Measurements from ENCODE around the gene ACP7. TPM values are rescaled to one million over a fixed set of nuclear protein-coding genes. Genes with fewer than 3 reads are reported as not detected.
A peak's percentile ranks its signal among the peaks of the same experiment; 100 is the strongest.

Gene ACP7
- polyA plus RNA-seq, 2 of the 4 experiments (the other 2 are of a cell fraction) = 0.06 to 0.25 TPM

DNA sequence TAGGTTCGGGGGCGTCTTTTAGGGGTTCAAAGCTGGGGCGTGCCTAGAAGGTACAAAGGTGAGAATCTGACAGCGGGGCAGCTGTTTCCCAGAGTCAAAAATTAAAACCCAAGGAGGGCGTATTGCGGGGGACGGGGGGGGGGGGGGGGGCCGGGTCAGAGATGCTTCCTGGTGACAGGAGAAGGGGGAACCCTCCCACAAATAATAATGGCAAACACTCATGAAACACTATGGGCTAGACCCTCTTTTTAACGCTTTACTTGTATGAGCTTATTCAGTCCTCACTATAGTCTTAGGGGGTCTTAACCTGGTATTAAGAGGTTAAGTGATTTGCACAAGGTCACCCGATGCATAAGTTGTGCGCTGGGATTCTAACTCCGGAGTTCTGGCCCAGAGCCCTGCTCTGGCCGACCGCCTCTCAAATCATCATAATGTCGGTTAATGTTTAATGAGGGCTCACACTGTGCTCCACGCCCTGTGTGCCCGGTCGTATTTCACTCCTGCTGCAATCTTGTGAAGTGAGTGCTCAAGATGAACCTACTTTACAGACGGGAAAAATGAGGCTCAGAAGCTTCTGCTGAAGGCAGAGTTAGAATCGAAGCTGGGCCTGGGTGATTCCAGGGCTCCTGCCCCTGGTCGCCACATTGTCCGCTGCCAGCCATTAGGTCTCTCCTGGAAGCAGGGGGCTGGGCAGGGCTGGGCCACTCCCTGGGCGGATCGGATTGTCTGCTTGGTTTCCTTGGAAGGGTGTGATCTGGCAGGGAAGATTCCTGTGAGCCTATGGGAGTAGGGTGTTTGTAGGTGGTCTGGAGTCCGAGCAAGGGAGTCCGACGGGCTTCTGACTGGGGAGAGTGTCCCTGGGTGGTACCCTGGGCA lies 42.4 kb downstream of the ACP7 start (continued):
- TF ChIP-seq, protein P1, sequence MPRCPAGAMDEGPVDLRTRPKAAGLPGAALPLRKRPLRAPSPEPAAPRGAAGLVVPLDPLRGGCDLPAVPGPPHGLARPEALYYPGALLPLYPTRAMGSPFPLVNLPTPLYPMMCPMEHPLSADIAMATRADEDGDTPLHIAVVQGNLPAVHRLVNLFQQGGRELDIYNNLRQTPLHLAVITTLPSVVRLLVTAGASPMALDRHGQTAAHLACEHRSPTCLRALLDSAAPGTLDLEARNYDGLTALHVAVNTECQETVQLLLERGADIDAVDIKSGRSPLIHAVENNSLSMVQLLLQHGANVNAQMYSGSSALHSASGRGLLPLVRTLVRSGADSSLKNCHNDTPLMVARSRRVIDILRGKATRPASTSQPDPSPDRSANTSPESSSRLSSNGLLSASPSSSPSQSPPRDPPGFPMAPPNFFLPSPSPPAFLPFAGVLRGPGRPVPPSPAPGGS (IDR thresholded peaks at IDR 0.05) = peak; percentile 19; the same call in 2 of the 3 replicates
- TF ChIP-seq RARB (CRISPR knock-in tag; IDR thresholded peaks at IDR 0.05) = peak; percentile 87
- TF ChIP-seq, protein P2, sequence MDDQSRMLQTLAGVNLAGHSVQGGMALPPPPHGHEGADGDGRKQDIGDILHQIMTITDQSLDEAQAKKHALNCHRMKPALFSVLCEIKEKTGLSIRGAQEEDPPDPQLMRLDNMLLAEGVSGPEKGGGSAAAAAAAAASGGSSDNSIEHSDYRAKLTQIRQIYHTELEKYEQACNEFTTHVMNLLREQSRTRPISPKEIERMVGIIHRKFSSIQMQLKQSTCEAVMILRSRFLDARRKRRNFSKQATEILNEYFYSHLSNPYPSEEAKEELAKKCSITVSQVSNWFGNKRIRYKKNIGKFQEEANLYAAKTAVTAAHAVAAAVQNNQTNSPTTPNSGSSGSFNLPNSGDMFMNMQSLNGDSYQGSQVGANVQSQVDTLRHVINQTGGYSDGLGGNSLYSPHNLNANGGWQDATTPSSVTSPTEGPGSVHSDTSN (IDR thresholded peaks at IDR 0.05) = peak; percentile 40; the same call in 1 of the 2 replicates
- TF ChIP-seq PHF8 (IDR thresholded peaks at IDR 0.05; ENCODE audit: borderline replicate concordance, low read depth) = no peak
- TF ChIP-seq JUN (IDR thresholded peaks at IDR 0.05) = peak in 1 of 2 experiments; percentile 23; a peak in 1 of 5 replicates
- peak; percentile 19; the same call in 1 of the 3 replicates for TF ChIP-seq SMC3 (IDR thresholded peaks at IDR 0.05)
- no peak for TF ChIP-seq CHD2 (IDR thresholded peaks at IDR 0.05; ENCODE audit: low read length, partially characterized antibody)
- peak; percentile 90; the same call in 1 of the 2 replicates for TF ChIP-seq CHD4 (IDR thresholded peaks at IDR 0.05; ENCODE audit: borderline replicate concordance)
- peak; percentile 98 for TF ChIP-seq KDM1A (IDR thresholded peaks at IDR 0.05; ENCODE audit: low read depth)

DNA sequence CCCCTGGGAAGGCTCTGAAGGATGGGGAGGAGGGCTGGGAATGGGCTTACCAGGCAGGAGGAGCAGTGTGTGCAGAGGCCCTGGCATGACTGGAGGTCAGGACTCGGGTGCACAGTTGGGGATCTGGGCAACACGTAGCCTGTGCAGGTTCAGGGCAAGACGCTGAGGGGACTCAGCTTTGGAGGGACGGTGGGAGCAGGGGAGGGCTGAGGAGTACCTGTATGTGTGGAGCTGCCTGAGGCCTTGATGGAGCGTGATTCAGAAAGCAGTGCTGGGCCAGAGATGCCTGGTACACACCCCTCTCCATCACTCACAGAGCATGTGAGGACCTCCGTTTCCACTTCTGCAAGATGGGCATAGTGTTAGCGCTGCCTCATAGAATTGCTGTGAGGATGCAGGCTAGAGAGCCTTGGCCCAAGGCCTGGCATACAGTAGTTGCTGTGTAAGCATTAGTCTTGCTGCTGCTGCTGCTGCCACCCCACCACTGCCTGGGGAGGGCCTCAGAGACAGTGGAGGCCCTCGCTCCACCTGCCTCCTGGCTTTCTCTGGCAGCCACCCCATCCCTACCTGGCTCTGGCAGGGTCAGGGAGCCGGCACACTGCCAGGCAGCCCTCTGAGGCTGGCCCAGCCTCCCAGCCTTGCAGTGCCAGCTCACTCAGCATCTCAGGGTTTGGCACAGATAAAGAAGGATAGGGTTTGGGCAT lies 43.8 kb downstream of the ACP7 start:
- peak; percentile 74 for TF ChIP-seq MAFK (IDR thresholded peaks at IDR 0.05; ENCODE audit: partially characterized antibody)
- TF ChIP-seq NFE2L2 (conservative IDR thresholded peaks at IDR 0.05; ENCODE audit: low read length) = no peak
- TF ChIP-seq RAD21 (conservative IDR thresholded peaks at IDR 0.05 in 1 of 2, IDR thresholded peaks at IDR 0.05 in 1 of 2) = no peak
- no peak for TF ChIP-seq RCOR1 (IDR thresholded peaks at IDR 0.05; ENCODE audit: low read depth, low read length)
- Histone ChIP-seq H3K9me3 (no peaks in the 10 kb centered on the region), H3K27ac (peak overlapping the region; percentile 92 to 94), H3K4me2 (peak overlapping the region; percentile 77), H3K4me3 (peak overlapping the region; percentile 84; the same call in 2 of the 3 replicates), H3K4me1 (peaks cover 52% of the 10 kb centered on the region)
- 82% methylated on average over 9 of the region's 9 CpGs for WGBS (ENCODE audit: missing lambda C conversion rate)
- FAIRE-seq = peak; percentile 84
- DNase-seq (ENCODE audit: low read depth in 1 of 2, low spot score in 1 of 2) = no peak
- no peak for ATAC-seq
- ChIA-PET POLR2A (interaction anchor here (1.1 kb wide), 1 partner anchor 308 kb away, joined by 3 read pairs; the partner anchor contains the start of gene RPS16), CTCF (interaction anchor here (0.6 to 13.1 kb wide), 16 partner anchors 10 to 203 kb away, joined by 3 to 224 read pairs (median 6); no protein-coding TSS in a partner anchor)

DNA sequence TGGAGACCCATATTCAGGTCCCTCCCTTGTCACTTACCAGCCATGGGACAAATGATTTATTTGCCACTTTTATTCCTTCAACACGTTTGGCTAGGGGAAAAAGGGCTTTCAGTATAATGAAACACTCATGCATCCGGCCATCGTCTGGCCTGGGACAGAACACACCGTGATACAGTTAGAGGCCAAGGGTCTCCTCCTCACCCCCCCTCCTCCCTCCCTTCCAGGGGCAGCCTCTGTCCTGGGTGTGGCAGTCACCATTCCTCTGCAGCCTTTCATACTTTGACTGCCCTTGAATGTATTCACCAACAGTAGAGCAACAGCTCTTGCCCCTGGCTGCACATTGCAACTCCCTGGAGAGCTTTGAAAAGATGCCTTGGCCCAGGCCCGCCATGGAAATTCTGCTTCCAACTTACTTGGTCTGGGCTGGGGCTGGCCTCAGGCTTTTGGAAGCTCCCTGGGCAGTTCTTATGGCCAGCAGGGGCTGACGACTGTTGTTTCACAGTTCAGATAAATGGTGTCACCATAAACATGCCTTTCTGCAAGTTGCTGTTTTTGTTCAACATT lies 44.4 kb downstream of the ACP7 start:
- Histone ChIP-seq H3K4me3 (no peak overlapping the region), H3K9me3 (no peaks in the 10 kb centered on the region), H3K27ac (peak overlapping the region in 1 of 2 experiments; percentile 92; a peak in 4 of 6 replicates), H3K4me2 (peak overlapping the region; percentile 77), H3K4me1 (peaks cover 50% of the 10 kb centered on the region)
- CTCF ChIA-PET = interaction anchor here (0.6 to 13.1 kb wide), 19 partner anchors 9 to 202 kb away, joined by 3 to 224 read pairs (median 3); partner anchors contain the start of gene FBXO17
- WGBS (ENCODE audit: missing lambda C conversion rate) = 76% methylated on average over 6 of the region's 6 CpGs
- POLR2A ChIA-PET = interaction anchor here (1.1 kb wide), 1 partner anchor 307 kb away, joined by 3 read pairs; the partner anchor contains the start of gene RPS16
- no peak for DNase-seq (ENCODE audit: low read depth in 1 of 2, low spot score in 1 of 2)
- no peak for FAIRE-seq
- no peak for ATAC-seq
- TF ChIP-seq MAZ (IDR thresholded peaks at IDR 0.05; ENCODE audit: borderline replicate concordance, low read depth, low read length) (no peak), KDM5A (IDR thresholded peaks at IDR 0.05) (no peak), RAD21 (conservative IDR thresholded peaks at IDR 0.05 in 1 of 2, IDR thresholded peaks at IDR 0.05 in 1 of 2) (no peak), FOSB (CRISPR knock-in tag; IDR thresholded peaks at IDR 0.05) (no peak), RNF2 (IDR thresholded peaks at IDR 0.05; ENCODE audit: borderline replicate concordance, low read depth) (no peak), TP53 (CRISPR knock-in tag; IDR thresholded peaks at IDR 0.05) (no peak), BHLHE40 (IDR thresholded peaks at IDR 0.05; ENCODE audit: low read depth, low read length) (no peak), RFX5 (IDR thresholded peaks at IDR 0.05) (no peak), JUNB (IDR thresholded peaks at IDR 0.05) (no peak), PHF8 (IDR thresholded peaks at IDR 0.05; ENCODE audit: borderline replicate concordance, low read depth) (no peak), SREBF2 (IDR thresholded peaks at IDR 0.05) (no peak), RCOR1 (IDR thresholded peaks at IDR 0.05; ENCODE audit: low read depth, low read length) (no peak), ESRRA (IDR thresholded peaks at IDR 0.05; ENCODE audit: borderline replicate concordance, low read length) (no peak)
- TF ChIP-seq, protein P3, sequence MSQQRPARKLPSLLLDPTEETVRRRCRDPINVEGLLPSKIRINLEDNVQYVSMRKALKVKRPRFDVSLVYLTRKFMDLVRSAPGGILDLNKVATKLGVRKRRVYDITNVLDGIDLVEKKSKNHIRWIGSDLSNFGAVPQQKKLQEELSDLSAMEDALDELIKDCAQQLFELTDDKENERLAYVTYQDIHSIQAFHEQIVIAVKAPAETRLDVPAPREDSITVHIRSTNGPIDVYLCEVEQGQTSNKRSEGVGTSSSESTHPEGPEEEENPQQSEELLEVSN (IDR thresholded peaks at IDR 0.05; ENCODE audit: borderline replicate concordance, low read depth) = no peak
- TF ChIP-seq, protein P4, sequence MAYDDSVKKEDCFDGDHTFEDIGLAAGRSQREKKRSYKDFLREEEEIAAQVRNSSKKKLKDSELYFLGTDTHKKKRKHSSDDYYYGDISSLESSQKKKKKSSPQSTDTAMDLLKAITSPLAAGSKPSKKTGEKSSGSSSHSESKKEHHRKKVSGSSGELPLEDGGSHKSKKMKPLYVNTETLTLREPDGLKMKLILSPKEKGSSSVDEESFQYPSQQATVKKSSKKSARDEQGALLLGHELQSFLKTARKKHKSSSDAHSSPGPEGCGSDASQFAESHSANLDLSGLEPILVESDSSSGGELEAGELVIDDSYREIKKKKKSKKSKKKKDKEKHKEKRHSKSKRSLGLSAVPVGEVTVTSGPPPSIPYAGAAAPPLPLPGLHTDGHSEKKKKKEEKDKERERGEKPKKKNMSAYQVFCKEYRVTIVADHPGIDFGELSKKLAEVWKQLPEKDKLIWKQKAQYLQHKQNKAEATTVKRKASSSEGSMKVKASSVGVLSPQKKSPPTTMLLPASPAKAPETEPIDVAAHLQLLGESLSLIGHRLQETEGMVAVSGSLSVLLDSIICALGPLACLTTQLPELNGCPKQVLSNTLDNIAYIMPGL (CRISPR knock-in tag; IDR thresholded peaks at IDR 0.05; ENCODE audit: borderline replicate concordance) = no peak
- TF ChIP-seq, protein P1 (IDR thresholded peaks at IDR 0.05) = no peak

Measured in A549 (cell line).